ENCODE data around the gene IRAK1BP1. TPM values are rescaled to one million over a fixed set of nuclear protein-coding genes. Genes with fewer than 3 reads are reported as not detected.
A peak's percentile ranks its signal among the peaks of the same experiment; 100 is the strongest.

Gene IRAK1BP1, protein sequence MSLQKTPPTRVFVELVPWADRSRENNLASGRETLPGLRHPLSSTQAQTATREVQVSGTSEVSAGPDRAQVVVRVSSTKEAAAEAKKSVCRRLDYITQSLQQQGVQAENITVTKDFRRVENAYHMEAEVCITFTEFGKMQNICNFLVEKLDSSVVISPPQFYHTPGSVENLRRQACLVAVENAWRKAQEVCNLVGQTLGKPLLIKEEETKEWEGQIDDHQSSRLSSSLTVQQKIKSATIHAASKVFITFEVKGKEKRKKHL
- total RNA-seq, result 1 to 10 TPM; 1.7 to 2.3 (median 2.2) TPM

DNA sequence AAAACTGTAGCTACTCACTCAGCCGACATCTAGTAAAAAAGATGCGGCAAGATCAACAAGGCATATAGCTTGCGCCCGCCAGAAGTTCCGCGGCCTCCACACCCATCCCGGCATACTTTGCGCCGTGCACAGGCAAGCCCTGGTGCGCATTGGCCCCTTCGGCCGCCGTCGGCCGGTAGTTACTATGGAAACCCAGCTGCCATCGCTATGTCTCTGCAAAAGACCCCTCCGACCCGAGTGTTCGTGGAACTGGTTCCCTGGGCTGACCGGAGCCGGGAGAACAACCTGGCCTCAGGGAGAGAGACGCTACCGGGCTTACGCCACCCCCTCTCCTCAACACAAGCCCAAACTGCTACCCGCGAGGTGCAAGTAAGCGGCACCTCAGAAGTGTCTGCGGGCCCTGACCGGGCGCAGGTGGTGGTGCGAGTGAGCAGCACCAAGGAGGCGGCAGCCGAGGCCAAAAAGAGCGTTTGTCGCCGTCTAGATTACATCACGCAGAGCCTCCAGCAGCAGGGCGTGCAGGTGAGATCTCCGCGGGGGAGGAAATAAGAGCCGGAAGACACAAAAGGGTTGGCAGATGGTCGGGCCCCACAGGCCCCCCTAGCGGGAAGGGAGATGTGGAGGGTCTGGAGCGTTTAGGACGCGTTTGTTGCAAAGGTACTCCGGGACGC is at the start of gene IRAK1BP1:
Gene IRAK1BP1, plus strand, starts transcription at position 182 of the 671 bp plus-strand sequence. Its CDS starts 26 bp downstream, at position 208.
- Mint-ChIP-seq H3K9me3 (no peaks in the 10 kb centered on the region), H3K36me3 (ENCODE audit: insufficient read depth) (peaks cover 7% of the 10 kb centered on the region), H3K4me1 (ENCODE audit: low read depth) (peaks cover 22% of the 10 kb centered on the region), H3K27me3 (ENCODE audit: low read depth) (no peaks in the 10 kb centered on the region), H3K4me3 (peak within 1 kb of the TSS; percentile 98)
- ATAC-seq (peak; percentile 97 to 98), DNase-seq (peak; percentile 57)

DNA sequence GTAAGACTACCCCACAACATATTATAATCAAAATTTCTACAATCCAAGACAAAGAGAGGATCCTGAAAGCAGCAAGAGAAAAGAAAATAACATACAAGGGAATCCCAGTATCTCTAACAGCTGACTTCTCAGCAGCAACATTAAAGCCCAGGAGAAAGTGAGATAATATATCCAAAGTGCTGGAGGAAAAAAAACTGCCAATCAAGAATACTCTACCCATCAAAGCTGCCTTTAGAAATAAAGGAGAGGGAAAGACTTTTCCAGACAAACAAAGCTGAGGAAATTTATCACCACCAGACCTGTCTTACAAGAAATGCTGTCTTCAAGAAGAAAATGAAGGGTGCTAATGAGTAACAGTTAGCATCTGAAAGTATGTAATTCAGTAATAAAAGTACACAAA is 43.3 kb upstream of the IRAK1BP1 start:
- Mint-ChIP-seq H3K27me3 (ENCODE audit: low read depth) (peaks cover 3% of the 10 kb centered on the region), H3K36me3 (ENCODE audit: insufficient read depth) (no peaks in the 10 kb centered on the region), H3K4me3 (no peak overlapping the region), H3K9me3 (no peaks in the 10 kb centered on the region), H3K4me1 (ENCODE audit: low read depth) (no peaks in the 10 kb centered on the region)
- ATAC-seq (no peak), DNase-seq (no peak)

DNA sequence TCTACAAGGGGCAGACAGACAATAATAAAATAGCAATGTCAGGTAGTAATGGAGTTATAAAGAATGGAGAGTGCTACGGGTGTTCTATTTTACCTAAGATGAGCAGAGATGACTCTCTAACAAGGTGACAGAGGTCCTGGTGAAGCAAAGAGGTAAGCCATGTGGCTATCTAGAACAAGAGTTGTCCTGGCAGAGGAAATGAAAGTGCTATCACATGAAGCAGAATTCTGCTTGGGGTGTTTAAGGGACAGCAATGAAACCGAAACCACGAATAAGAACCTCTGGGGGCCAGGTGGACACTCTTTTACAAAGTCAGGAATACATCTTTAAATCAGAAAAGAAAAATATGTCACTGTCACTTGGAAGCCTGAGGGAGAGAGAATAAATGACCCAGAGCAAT is 37.9 kb upstream of the IRAK1BP1 start:
- no peaks in the 10 kb centered on the region for H3K4me1 Mint-ChIP-seq (ENCODE audit: low read depth)
- DNase-seq (no peak), ATAC-seq (no peak)
- no peak overlapping the region for H3K4me3 Mint-ChIP-seq
- no peaks in the 10 kb centered on the region for H3K36me3 Mint-ChIP-seq (ENCODE audit: insufficient read depth)
- no peaks in the 10 kb centered on the region for H3K9me3 Mint-ChIP-seq
- H3K27me3 Mint-ChIP-seq (ENCODE audit: low read depth), result peaks cover 12% of the 10 kb centered on the region

DNA sequence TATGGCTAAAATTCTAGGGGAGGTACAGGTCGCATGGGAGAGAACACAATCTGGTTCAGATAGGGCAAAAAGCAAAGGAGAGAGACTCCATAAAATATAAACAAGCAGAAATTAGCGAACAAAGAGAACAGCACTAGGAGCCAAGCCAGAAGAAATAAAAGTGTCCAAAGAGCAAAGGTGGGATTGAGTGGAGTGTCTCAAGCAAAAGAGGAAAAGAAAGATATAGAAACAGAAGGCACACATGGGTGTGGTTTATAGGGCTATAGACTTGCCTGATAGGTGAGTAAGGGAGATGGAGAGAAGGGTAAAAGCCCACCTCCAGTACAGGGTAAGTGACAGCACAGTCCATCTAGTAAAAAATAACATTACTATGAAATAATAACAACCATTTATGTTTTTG is 36.5 kb upstream of the IRAK1BP1 start:
- ATAC-seq (no peak), DNase-seq (no peak)
- Mint-ChIP-seq H3K9me3 (no peaks in the 10 kb centered on the region), H3K36me3 (ENCODE audit: insufficient read depth) (no peaks in the 10 kb centered on the region), H3K27me3 (ENCODE audit: low read depth) (peaks cover 16% of the 10 kb centered on the region), H3K4me1 (ENCODE audit: low read depth) (no peaks in the 10 kb centered on the region), H3K4me3 (no peak overlapping the region)

DNA sequence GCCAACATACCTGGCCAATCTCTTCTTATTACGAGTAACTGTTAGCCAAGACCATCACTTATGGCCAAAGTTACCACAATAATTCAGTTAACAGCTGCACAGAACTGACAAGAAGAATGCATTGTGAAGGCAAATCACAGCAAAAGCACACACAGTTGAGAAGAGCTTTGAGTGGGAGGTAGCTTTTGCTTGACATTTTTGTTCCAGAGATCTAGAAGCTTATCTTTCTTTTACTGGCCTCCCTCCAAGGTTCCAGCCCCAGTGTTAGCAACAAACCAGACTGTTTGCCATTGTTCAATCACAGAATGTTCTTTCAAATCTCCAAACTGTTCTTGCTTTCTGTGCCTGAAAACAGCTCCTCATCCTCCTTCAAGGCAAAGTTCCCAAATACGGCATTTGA is 35.9 kb upstream of the IRAK1BP1 start:
- peaks cover 18% of the 10 kb centered on the region for H3K27me3 Mint-ChIP-seq (ENCODE audit: low read depth)
- DNase-seq (no peak), ATAC-seq (no peak)
- H3K9me3 Mint-ChIP-seq, result no peaks in the 10 kb centered on the region
- H3K4me1 Mint-ChIP-seq (ENCODE audit: low read depth), result no peaks in the 10 kb centered on the region
- no peak overlapping the region for H3K4me3 Mint-ChIP-seq
- H3K36me3 Mint-ChIP-seq (ENCODE audit: insufficient read depth), result no peaks in the 10 kb centered on the region

DNA sequence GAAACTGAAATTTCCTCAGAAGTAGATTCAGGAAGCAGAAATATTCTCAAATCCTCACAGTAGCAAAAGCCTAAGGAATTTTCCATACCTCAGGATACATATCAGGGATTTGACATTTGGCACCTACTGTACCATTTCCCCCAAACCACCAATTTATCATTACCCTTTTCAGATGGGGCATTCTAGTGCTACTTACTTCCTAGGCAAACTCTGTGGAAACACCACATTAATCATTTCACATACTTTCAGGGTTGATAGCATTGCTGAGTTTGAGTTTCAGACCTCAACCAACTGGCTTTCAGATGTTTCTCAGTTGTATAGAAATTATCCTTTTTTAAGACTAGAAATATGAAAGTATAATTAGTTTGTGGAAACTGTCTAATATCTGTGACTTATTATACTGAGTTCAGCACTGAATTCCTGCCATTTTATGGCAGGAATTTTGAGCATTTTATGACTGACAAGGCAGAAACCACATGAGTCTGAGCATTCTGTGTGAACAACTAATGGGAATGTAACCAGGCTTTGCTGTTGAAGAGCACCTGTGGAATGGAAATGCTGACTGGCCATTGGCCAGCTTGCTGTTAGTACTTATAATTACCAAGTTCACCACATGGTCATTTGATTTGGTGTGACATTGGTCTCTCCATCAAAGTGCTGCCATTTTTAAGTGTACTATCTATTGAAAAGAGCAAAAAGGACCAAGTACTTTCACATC is 35.1 kb upstream of the IRAK1BP1 start:
- DNase-seq (no peak), ATAC-seq (no peak)
- no peaks in the 10 kb centered on the region for H3K9me3 Mint-ChIP-seq
- no peaks in the 10 kb centered on the region for H3K4me1 Mint-ChIP-seq (ENCODE audit: low read depth)
- peaks cover 23% of the 10 kb centered on the region for H3K27me3 Mint-ChIP-seq (ENCODE audit: low read depth)
- H3K4me3 Mint-ChIP-seq, result no peak overlapping the region
- H3K36me3 Mint-ChIP-seq (ENCODE audit: insufficient read depth), result no peaks in the 10 kb centered on the region

DNA sequence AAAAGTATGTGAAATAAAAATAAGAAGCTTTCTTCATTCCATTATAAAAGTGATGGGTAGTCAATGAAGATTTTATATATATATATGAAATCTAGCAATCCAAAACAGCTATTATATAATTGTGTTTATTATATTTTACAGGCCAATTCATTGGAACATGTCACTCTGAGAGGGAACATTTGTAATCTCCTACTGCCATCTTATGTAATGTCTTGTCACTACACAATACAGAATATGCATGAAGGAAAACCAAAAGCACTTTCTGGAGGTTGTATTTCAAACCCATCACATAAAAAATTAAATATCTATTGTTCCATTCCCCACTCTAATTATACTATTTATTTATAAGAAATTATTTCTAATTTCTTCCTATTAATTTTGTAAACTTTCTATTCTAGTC is 31.5 kb upstream of the IRAK1BP1 start:
- H3K36me3 Mint-ChIP-seq (ENCODE audit: insufficient read depth), result no peaks in the 10 kb centered on the region
- ATAC-seq (no peak), DNase-seq (no peak)
- H3K9me3 Mint-ChIP-seq, result no peaks in the 10 kb centered on the region
- no peaks in the 10 kb centered on the region for H3K4me1 Mint-ChIP-seq (ENCODE audit: low read depth)
- H3K27me3 Mint-ChIP-seq (ENCODE audit: low read depth), result peaks cover 27% of the 10 kb centered on the region
- no peak overlapping the region for H3K4me3 Mint-ChIP-seq

DNA sequence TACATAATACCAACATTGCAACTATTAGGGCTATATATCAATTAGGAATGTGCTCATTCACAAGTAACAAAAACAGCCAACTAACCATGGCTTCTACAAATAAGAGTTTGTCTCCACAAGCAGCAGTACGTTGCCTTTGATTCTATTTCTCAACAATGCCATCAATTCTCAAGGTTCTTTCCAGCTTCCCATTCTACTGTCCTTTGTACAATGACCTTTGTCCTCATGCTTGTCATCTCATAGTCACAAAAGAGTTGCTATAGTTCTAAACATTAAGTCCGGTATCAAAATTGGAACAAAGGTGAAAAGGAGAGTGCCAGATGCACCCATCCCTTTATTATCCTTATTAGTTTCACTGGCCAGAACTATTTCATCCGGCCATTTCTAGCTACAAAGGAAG is 30.8 kb upstream of the IRAK1BP1 start:
- Mint-ChIP-seq H3K9me3 (no peaks in the 10 kb centered on the region), H3K27me3 (ENCODE audit: low read depth) (peaks cover 27% of the 10 kb centered on the region), H3K4me1 (ENCODE audit: low read depth) (no peaks in the 10 kb centered on the region), H3K36me3 (ENCODE audit: insufficient read depth) (no peaks in the 10 kb centered on the region), H3K4me3 (no peak overlapping the region)
- ATAC-seq, result no peak
- no peak for DNase-seq

DNA sequence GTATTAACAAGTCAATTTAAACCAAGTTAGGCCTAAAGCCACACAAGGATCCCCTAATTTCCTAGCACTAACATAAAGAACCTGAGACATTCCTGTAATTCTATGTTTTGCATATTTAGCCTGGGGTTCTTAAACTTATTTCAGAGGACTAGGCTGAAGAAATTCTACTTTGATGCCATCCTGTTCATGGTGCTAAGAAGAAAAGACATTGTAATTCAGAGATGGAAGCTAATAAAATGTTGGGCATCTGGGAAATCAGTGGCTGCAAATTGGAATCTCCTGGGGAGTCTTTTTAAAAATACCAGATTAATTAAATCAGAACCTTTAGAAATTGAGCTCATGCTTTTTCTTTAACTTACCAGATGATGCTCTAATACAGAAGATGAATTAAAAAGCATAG is 26.2 kb upstream of the IRAK1BP1 start:
- Mint-ChIP-seq H3K36me3 (ENCODE audit: insufficient read depth) (no peaks in the 10 kb centered on the region), H3K9me3 (no peaks in the 10 kb centered on the region), H3K27me3 (ENCODE audit: low read depth) (peaks cover 18% of the 10 kb centered on the region), H3K4me1 (ENCODE audit: low read depth) (no peaks in the 10 kb centered on the region), H3K4me3 (no peak overlapping the region)
- no peak for ATAC-seq
- no peak for DNase-seq

DNA sequence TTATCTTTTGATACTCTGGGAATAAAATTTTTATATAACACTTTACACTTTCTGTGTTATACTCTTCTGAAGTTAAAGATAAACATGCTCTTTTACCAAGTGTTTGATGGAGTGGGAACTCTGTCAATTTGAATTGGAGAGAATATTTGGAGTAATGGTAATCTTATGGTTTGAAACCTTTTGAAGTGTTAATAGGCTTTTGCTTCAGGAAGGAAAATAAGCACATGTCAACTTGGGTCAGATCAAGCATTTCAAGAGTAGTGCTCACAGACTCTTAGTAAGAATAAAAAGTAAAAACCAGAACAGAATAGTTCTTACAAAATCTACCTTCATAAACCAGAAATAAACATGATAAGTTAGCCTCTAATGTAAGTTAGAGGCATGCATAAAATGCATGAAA is 24.4 kb upstream of the IRAK1BP1 start:
- no peak for ATAC-seq

DNA sequence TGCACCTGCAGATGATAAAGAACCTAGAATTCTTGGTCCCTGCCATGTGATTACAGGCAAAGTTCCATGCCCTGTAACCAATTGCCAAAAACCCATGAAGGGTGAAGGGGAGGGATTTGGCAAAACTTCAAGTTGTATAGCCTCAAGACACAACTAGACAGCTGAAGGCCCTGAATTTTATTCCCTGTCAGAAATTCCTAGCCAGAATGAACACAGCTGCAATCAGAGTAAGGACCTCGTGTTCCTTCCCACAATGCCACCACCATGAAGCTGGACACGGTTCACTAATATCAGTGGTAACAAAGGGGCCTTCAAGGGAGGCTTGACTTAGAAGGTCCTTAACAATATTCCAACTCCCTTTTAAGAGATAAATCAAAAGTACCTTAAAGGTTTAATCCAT is 22.5 kb upstream of the IRAK1BP1 start:
- DNase-seq (no peak), ATAC-seq (no peak)
- Mint-ChIP-seq H3K4me1 (ENCODE audit: low read depth) (no peaks in the 10 kb centered on the region), H3K36me3 (ENCODE audit: insufficient read depth) (peaks cover 1% of the 10 kb centered on the region), H3K27me3 (ENCODE audit: low read depth) (no peaks in the 10 kb centered on the region), H3K9me3 (no peaks in the 10 kb centered on the region), H3K4me3 (no peak overlapping the region)

More for the DNA sequence above, 24.4 kb upstream of the IRAK1BP1 start:
- Mint-ChIP-seq H3K4me1 (ENCODE audit: low read depth) (no peaks in the 10 kb centered on the region), H3K9me3 (no peaks in the 10 kb centered on the region), H3K36me3 (ENCODE audit: insufficient read depth) (no peaks in the 10 kb centered on the region), H3K4me3 (no peak overlapping the region), H3K27me3 (ENCODE audit: low read depth) (peaks cover 8% of the 10 kb centered on the region)
- DNase-seq, result no peak

DNA sequence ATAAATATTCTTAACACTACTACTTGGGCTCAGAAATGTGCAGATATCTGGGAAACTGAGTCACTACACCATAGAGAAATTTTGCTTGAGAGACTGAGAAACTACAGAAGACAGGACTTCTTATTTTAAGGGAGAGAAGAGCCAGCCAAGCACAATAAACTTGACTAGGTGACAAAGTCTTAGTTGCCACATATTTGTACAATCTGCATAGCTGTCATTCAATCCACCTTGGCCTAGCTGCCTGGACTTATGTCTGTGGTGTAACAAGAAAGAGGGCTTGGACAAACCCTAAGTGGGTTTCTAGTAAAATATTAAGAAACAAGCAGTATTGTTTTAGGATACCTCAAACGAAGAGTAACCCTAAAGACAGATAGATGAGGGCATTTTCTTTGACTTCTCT is 21.8 kb upstream of the IRAK1BP1 start:
- H3K4me1 Mint-ChIP-seq (ENCODE audit: low read depth), result no peaks in the 10 kb centered on the region
- no peak overlapping the region for H3K4me3 Mint-ChIP-seq
- no peaks in the 10 kb centered on the region for H3K27me3 Mint-ChIP-seq (ENCODE audit: low read depth)
- ATAC-seq, result no peak
- no peak for DNase-seq
- no peaks in the 10 kb centered on the region for H3K9me3 Mint-ChIP-seq
- H3K36me3 Mint-ChIP-seq (ENCODE audit: insufficient read depth), result peaks cover 3% of the 10 kb centered on the region

DNA sequence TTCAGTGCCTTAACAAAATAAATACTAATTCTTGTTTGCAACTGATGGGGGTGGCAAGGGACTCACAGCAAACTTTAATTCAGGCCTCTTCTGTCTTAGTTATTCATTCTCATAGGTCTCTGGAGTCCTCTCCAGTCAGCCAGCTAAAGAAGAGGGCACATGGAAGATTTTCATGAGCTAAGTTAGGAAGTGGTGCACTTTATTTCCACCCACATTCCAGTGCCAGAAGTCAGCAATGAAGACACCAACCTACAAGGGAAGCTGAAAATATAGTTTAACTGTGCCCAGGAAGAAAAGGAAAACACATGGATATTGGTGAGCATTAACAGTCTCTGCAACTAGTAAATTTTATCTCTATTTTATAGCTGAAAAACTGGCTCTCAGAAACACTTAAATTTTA is 16.7 kb upstream of the IRAK1BP1 start:
- DNase-seq, result no peak
- Mint-ChIP-seq H3K27me3 (ENCODE audit: low read depth) (no peaks in the 10 kb centered on the region), H3K4me1 (ENCODE audit: low read depth) (no peaks in the 10 kb centered on the region), H3K4me3 (no peak overlapping the region), H3K9me3 (no peaks in the 10 kb centered on the region), H3K36me3 (ENCODE audit: insufficient read depth) (peaks cover 3% of the 10 kb centered on the region)
- no peak for ATAC-seq

DNA sequence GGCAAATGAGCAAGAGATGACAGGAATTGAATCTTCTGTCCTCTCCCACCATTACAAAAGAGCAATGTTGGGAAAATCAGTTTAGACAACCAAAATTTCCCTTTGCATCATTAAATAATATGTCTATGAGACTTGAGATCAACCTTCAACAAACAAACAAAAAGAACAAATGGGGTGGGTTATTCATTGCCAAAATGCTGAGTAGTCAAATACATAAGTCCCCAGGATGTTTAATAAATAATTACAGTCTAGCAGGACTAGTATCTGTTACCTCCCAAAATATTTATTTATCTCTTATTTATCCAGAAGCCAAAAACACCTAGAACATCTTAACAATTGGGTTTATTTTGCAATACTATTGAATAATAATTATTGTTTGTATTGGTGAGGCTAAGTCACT is 16.2 kb upstream of the IRAK1BP1 start:
- H3K4me3 Mint-ChIP-seq, result no peak overlapping the region
- no peaks in the 10 kb centered on the region for H3K9me3 Mint-ChIP-seq
- no peaks in the 10 kb centered on the region for H3K4me1 Mint-ChIP-seq (ENCODE audit: low read depth)
- no peaks in the 10 kb centered on the region for H3K27me3 Mint-ChIP-seq (ENCODE audit: low read depth)
- DNase-seq, result no peak
- ATAC-seq, result no peak
- peaks cover 3% of the 10 kb centered on the region for H3K36me3 Mint-ChIP-seq (ENCODE audit: insufficient read depth)

DNA sequence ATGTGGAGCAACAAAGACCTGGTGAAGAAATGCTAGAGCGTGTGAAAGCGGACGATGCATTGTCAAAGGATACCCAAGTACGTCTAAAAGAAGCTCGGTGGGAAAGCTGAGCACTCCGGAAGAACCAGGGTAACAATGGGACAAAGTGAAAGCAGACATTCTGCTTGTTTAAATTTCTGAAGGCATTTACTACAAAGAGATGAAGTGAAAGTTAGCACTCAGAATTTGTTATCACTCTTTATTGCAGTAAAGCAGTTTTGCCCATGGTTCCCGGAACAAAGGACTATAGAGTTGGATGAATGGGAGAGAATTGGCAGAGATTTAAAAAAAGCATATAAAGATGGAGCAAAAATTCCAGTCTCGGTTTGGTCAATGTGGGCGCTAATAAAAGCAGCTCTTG is 12.8 kb upstream of the IRAK1BP1 start:
- DNase-seq (no peak), ATAC-seq (no peak)
- no peaks in the 10 kb centered on the region for H3K4me1 Mint-ChIP-seq (ENCODE audit: low read depth)
- H3K4me3 Mint-ChIP-seq, result no peak overlapping the region
- H3K27me3 Mint-ChIP-seq (ENCODE audit: low read depth), result no peaks in the 10 kb centered on the region
- H3K9me3 Mint-ChIP-seq, result no peaks in the 10 kb centered on the region
- H3K36me3 Mint-ChIP-seq (ENCODE audit: insufficient read depth), result peaks cover 2% of the 10 kb centered on the region
